ENCODE results near the gene MTX1.

Gene MTX1

GRCh38 chr1:155175927-155176371, 32.5 kb upstream of the MTX1 start:
- no peak overlapping the region for H3K4me3 ChIP-seq (ENCODE audit: low read depth, low read length)
- TF ChIP-seq, protein P1, sequence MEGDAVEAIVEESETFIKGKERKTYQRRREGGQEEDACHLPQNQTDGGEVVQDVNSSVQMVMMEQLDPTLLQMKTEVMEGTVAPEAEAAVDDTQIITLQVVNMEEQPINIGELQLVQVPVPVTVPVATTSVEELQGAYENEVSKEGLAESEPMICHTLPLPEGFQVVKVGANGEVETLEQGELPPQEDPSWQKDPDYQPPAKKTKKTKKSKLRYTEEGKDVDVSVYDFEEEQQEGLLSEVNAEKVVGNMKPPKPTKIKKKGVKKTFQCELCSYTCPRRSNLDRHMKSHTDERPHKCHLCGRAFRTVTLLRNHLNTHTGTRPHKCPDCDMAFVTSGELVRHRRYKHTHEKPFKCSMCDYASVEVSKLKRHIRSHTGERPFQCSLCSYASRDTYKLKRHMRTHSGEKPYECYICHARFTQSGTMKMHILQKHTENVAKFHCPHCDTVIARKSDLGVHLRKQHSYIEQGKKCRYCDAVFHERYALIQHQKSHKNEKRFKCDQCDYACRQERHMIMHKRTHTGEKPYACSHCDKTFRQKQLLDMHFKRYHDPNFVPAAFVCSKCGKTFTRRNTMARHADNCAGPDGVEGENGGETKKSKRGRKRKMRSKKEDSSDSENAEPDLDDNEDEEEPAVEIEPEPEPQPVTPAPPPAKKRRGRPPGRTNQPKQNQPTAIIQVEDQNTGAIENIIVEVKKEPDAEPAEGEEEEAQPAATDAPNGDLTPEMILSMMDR (conservative IDR thresholded peaks at IDR 0.05; ENCODE audit: low read depth, low read length): no peak
- DNase-seq (ENCODE audit: low read depth): no peak

GRCh38 chr1:155176544-155177071, 31.9 kb upstream of the MTX1 start:
- DNase-seq (ENCODE audit: low read depth): peak; percentile 75
- TF ChIP-seq, protein P1 (conservative IDR thresholded peaks at IDR 0.05; ENCODE audit: low read depth, low read length): peak; percentile 94
- no peak overlapping the region for H3K4me3 ChIP-seq (ENCODE audit: low read depth, low read length)

- H3K4me3 ChIP-seq (ENCODE audit: low read depth, low read length): no peak overlapping the region
- no peak for DNase-seq (ENCODE audit: low read depth)
- TF ChIP-seq, protein P1 (conservative IDR thresholded peaks at IDR 0.05; ENCODE audit: low read depth, low read length): no peak
Observed at GRCh38 chr1:155177192-155177917, 31.1 kb upstream of the MTX1 start.

GRCh38 chr1:155177918-155178281, 30.6 kb upstream of the MTX1 start:
- no peak overlapping the region for H3K4me3 ChIP-seq (ENCODE audit: low read depth, low read length)
- DNase-seq (ENCODE audit: low read depth): no peak
- TF ChIP-seq, protein P1 (conservative IDR thresholded peaks at IDR 0.05; ENCODE audit: low read depth, low read length): no peak

DNA sequence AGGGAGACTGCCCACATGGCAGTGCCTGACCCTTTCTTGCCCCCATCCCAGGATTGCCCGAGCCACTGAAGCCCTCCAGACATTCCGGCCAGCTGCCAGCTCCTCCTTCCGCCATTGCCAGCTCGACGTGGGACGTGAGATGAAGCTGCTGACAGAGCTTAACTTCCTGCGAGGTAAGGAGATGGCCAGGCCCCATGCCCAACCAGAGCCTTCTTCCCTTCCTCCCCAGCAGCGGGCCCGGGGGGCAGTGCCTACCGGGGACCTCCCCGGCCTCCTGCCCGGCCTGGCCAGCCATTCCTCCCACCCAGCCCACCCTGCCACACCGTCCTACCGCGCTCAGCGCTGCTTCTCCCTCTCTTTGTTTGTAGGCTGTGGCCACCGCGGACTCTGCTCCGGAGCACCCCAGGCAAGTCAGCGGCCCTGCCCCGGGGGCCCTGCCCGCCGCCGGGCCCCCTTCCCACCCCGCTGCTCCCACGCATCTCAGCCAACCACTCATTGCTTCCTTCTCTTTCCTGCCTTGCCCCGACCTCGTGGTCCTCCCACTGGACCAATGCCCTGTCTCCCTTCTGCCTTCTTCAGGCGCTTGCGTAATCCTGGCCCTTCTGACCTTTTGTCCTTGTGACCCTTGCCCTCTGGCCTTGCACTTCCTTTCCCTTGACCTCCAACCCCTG, 29.9 kb upstream of the MTX1 start:
- TF ChIP-seq, protein P1 (conservative IDR thresholded peaks at IDR 0.05; ENCODE audit: low read depth, low read length): no peak
- DNase-seq (ENCODE audit: low read depth): no peak
- no peak overlapping the region for H3K4me3 ChIP-seq (ENCODE audit: low read depth, low read length)

- no peak overlapping the region for H3K4me3 ChIP-seq (ENCODE audit: low read depth, low read length)
- no peak for DNase-seq (ENCODE audit: low read depth)
- TF ChIP-seq, protein P1 (conservative IDR thresholded peaks at IDR 0.05; ENCODE audit: low read depth, low read length): no peak
Observed at GRCh38 chr1:155179112-155180031, 29.1 kb upstream of the MTX1 start.
